Aorta (tissue), 5 donors: Measurements from ENCODE around the gene GANAB. TPM values are rescaled to one million over a fixed set of nuclear protein-coding genes. Genes with fewer than 3 reads are reported as not detected.

Experiments used
- ATAC-seq: fragments of 200-7000 bp; cut with Tn5 transposase; one replicate; pipeline ENCODE4 v1.9.1; 2022; ENCODE audit warnings: moderate library complexity; ENCODE audit not compliant: low FRiP score
- DNase-seq, 2 donors: peaks; one replicate each; pipeline ENCODE4 v3.0.0-alpha.2; 2020
- H3K27ac ChIP-seq, 2 donors: one replicate each; pipeline ENCODE4 v1.5.1; 2013; ENCODE audit warnings: low read length in 2 of 2, mild to moderate bottlenecking in 2 of 2, moderate library complexity in 2 of 2, control low read depth in 1 of 2, inconsistent platforms in 1 of 2, low read depth in 1 of 2
- H3K27me3 ChIP-seq, 2 donors: one replicate each; pipeline ENCODE4 v1.6.1; 2013; ENCODE audit warnings: control low read depth in 1 of 2, low read length in 1 of 2, mild to moderate bottlenecking in 1 of 2, moderate library complexity in 1 of 2; ENCODE audit not compliant: insufficient read depth in 2 of 2, control insufficient read depth in 1 of 2
- H3K36me3 ChIP-seq, 2 donors: one replicate each; pipeline ENCODE4 v1.6.1; 2013; ENCODE audit warnings: control low read depth in 1 of 2, low read length in 1 of 2, mild to moderate bottlenecking in 1 of 2; ENCODE audit not compliant: insufficient read depth in 2 of 2, control insufficient read depth in 1 of 2
- H3K4me1 ChIP-seq, 2 donors: one replicate each; pipeline ENCODE4 v1.6.1; 2013; ENCODE audit warnings: low read length in 2 of 2, control low read depth in 1 of 2, mild to moderate bottlenecking in 1 of 2, moderate library complexity in 1 of 2; ENCODE audit not compliant: insufficient read depth in 2 of 2, control insufficient read depth in 1 of 2
- H3K4me3 ChIP-seq, 2 donors: one replicate each; pipeline ENCODE4 v1.5.1; 2013; ENCODE audit warnings: low read length in 2 of 2, control low read depth in 1 of 2, mild to moderate bottlenecking in 1 of 2
- H3K9me3 ChIP-seq: one replicate; pipeline ENCODE4 v1.6.1; 2013; ENCODE audit warnings: mild to moderate bottlenecking, low read length; ENCODE audit not compliant: control insufficient read depth
- WGBS, 2 donors: extraction: QIAGEN DNeasy Blood & Tissue Kit; methylation state at CpG; one replicate each; pipeline ENCODE4 v1.1.7; 2013; 5-methylcytosine and 5-hydroxymethylcytosine counted together
- intact Hi-C, 2 donors: fragments of 100-400 bp; cut with DNase I; formaldehyde crosslinking; loops; one replicate each; pipeline versions ENCODE4 v1.14.2 to v1.15.0; 2022
- polyA plus RNA-seq, 2 donors: library from polyadenylated mRNA; stranded (reverse); fragments of 200-250 nt; gene quantifications; one replicate each; pipeline ENCODE4 v1.2.3, GENCODE V29; 2013
- total RNA-seq, 2 donors: library from RNA; stranded (reverse); fragmentation: NEBNext Ultra II Directional; extraction: Animal tissue kit (Norgen Biotek cat#: 25700); gene quantifications; one replicate each; pipeline ENCODE4 v1.2.1, GENCODE V29; 2021
- donor health status: healthy with polysubstance abuse.
- donor health status: Bipolar disorder and iron deficiency.
- donor health status: DM: no; HTN: no; CAD: no.
- donor health status: DM: no; HTN: no; CAD: no.
- donor health status: DM: yes; HTN: yes; CAD: no.

The GANAB gene
- total and polyA plus RNA-seq, 4 donors, result 41.2 to 206 (median 156) TPM

DNA sequence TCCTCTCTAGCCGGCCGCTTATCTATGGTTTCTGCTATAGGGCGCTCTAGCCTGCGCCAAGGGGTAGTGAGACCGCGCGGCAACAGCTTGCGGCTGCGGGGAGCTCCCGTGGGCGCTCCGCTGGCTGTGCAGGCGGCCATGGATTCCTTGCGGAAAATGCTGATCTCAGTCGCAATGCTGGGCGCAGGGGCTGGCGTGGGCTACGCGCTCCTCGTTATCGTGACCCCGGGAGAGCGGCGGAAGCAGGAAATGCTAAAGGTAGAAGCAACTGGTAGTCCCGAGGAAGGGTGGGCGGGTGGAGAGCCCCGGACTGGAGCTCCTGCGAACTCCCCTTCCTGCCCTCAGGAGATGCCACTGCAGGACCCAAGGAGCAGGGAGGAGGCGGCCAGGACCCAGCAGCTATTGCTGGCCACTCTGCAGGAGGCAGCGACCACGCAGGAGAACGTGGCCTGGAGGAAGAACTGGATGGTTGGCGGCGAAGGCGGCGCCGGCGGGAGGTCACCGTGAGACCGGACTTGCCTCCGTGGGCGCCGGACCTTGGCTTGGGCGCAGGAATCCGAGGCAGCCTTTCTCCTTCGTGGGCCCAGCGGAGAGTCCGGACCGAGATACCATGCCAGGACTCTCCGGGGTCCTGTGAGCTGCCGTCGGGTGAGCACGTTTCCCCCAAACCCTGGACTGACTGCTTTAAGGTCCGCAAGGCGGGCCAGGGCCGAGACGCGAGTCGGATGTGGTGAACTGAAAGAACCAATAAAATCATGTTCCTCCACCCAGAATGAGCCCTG lies 25.4 kb upstream of the GANAB start, which contains the start of the genes LBHD1 and UQCC3:
Gene LBHD1 (minus strand): TSS at position 660 of the 782 bp plus-strand sequence. CDS start 2,236 bp downstream, outside the sequence.
Gene UQCC3 (plus strand): TSS at position 66 of the 782 bp plus-strand sequence. CDS start 73 bp downstream, at position 139.
- peaks cover 0 to under 1% of the 10 kb centered on the region in 2 donors for H3K4me1 ChIP-seq
- peaks cover 0 to 3% of the 10 kb centered on the region in 2 donors for H3K36me3 ChIP-seq
- H3K27ac ChIP-seq, result peak within 1 kb of the TSS; percentile 1 to 63
- WGBS, 2 donors, result 0 to 1% methylated on average over 59 of the region's 59 CpGs
- peak; percentile 82 to 89 for DNase-seq
- no peaks in the 10 kb centered on the region for H3K27me3 ChIP-seq
- peak within 1 kb of the TSS; percentile 61 to 84 for H3K4me3 ChIP-seq
- ATAC-seq, result peak; percentile 92
- intact Hi-C loops, result loop anchor here in 1 of 2 donors (5.0 kb wide), 1 partner anchor 36 kb away; the partner anchor contains the start of genes BSCL2 and GNG3
- no peaks in the 10 kb centered on the region for H3K9me3 ChIP-seq

GRCh38 chr11:62671236-62671607 lies 24.8 kb upstream of the GANAB start:
- H3K4me1 ChIP-seq, result peaks cover 2 to 6% of the 10 kb centered on the region in 2 donors
- 0% methylated on average over 17 of the region's 17 CpGs for WGBS, 2 donors
- intact Hi-C loops, result loop anchor here in 1 of 2 donors (5.0 kb wide), 1 partner anchor 36 kb away; the partner anchor contains the start of genes BSCL2 and GNG3

DNA sequence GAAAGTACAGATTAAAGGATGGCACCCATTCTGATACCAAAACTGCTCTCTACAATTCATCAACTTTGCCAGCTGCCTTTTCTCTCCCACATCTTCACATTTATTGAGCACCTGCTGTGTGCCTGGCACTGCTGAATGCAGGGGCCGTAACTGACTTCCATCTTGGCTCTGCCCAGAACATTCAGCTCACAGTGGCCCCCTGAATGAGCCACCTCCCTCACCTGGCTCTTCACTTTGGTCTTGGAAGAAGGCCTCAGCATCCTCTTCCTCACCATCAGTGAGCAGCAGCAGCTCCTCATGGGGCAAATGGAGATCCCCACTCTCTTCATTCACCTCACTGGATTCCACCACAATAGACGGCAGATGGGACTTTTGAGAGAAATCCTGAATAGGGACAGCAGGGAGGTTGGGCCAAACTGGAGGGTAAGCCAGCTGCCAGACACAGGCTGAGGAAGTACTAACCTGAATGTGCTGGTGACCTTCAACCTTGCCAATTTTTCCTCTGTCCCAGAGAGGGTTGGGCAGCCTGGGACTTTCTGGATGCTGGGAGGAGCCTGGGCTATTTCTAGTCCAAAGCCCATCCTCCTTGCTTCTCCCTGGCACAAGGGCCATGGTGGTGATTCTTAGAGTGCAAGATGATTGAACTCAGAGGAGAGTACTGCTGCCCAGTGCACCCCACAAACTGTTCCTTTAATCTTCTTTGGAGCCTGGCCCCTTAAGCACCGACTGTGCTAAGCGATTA lies 23.2 kb upstream of the GANAB start:
- Histone ChIP-seq H3K4me1 (peaks cover 2 to 8% of the 10 kb centered on the region in 2 donors), H3K9me3 (no peaks in the 10 kb centered on the region), H3K27ac (no peak overlapping the region), H3K36me3 (no peaks in the 10 kb centered on the region), H3K4me3 (no peak overlapping the region), H3K27me3 (no peaks in the 10 kb centered on the region)
- DNase-seq (no peak), ATAC-seq (no peak)
- WGBS, 2 donors, result 78 to 80% methylated on average over 4 of the region's 4 CpGs
- intact Hi-C loops, result loop anchor here in 1 of 2 donors (5.0 kb wide), 2 partner anchors 38 to 67 kb away; partner anchors contain the start of genes BSCL2, GNG3 and MTA2

More at GRCh38 chr11:62671236-62671607, 24.8 kb upstream of the GANAB start:
- no peaks in the 10 kb centered on the region for H3K9me3 ChIP-seq
- peak overlapping the region; percentile 61 to 84 for H3K4me3 ChIP-seq
- ATAC-seq, result peak; percentile 45
- H3K36me3 ChIP-seq, result no peaks in the 10 kb centered on the region
- H3K27me3 ChIP-seq, result no peaks in the 10 kb centered on the region
- H3K27ac ChIP-seq, result peak overlapping the region in 1 of 2 donors; percentile 28
- no peak for DNase-seq

GRCh38 chr11:62667460-62667859 lies 21.0 kb upstream of the GANAB start:
- intact Hi-C loops, result loop anchor here in 1 of 2 donors (5.0 kb wide), 1 partner anchor 65 kb away; the partner anchor contains the start of gene MTA2
- ATAC-seq (no peak), DNase-seq (no peak)
- Histone ChIP-seq H3K9me3 (no peaks in the 10 kb centered on the region), H3K4me3 (no peak overlapping the region), H3K27ac (no peak overlapping the region), H3K36me3 (peaks cover 0 to 1% of the 10 kb centered on the region in 2 donors), H3K4me1 (peaks cover 2 to 8% of the 10 kb centered on the region in 2 donors), H3K27me3 (no peaks in the 10 kb centered on the region)
- 75 to 82% methylated on average over 2 of the region's 2 CpGs for WGBS, 2 donors

GRCh38 chr11:62666259-62666926 lies 20.0 kb upstream of the GANAB start:
- DNase-seq (no peak), ATAC-seq (no peak)
- Histone ChIP-seq H3K27ac (peak overlapping the region in 1 of 2 donors; percentile 73), H3K27me3 (no peaks in the 10 kb centered on the region), H3K4me1 (peaks cover 2 to 8% of the 10 kb centered on the region in 2 donors), H3K9me3 (no peaks in the 10 kb centered on the region), H3K4me3 (peak overlapping the region; percentile 56 to 62), H3K36me3 (peaks cover 0 to 1% of the 10 kb centered on the region in 2 donors)
- WGBS, 2 donors, result 42 to 44% methylated on average over 16 of the region's 16 CpGs
- intact Hi-C loops, result loop anchor here in 1 of 2 donors (5.0 kb wide), 1 partner anchor 64 kb away; the partner anchor contains the start of gene MTA2

DNA sequence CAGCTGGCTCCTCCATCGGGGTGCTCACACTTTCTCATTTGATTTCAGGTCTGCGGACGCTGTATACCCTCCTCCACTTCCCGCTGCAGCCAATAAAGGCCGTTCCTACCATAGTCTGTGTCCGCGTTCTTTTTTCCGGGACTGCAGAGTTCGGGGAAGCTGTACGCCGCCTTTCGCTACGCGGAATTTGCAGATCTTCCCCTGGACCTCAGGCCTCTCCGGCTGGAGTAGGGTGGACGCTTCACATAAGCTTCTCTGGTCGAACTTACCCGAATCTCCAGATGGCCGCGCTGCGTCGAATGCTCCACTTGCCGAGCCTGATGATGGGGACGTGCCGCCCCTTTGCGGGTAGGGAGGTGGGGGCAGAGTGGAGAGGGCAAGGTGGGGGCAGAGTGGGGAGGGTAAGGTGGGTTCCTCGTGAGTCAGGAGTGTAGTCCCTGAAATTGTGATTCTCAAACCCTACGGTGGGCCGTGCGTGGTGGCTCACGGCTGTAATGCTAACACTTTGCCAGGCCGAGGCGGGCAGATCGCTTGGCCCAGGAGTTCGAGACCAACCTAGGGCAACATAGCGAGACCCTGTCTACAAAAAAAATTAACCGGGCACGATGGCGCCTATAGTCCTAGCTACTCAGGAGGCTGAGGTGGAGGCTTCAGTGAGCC lies 19.3 kb upstream of the GANAB start:
- Histone ChIP-seq H3K4me3 (peak overlapping the region; percentile 56 to 62), H3K27ac (peak overlapping the region; percentile 4 to 73), H3K9me3 (no peaks in the 10 kb centered on the region), H3K27me3 (no peaks in the 10 kb centered on the region), H3K4me1 (peaks cover 2 to 8% of the 10 kb centered on the region in 2 donors), H3K36me3 (peaks cover 0 to 1% of the 10 kb centered on the region in 2 donors)
- peak; percentile 72 to 84 for DNase-seq
- intact Hi-C loops, result loop anchor here in 1 of 2 donors (5.0 kb wide), 1 partner anchor 63 kb away; the partner anchor contains the start of gene MTA2
- ATAC-seq, result peak; percentile 68
- 1 to 2% methylated on average over 39 of the region's 39 CpGs for WGBS, 2 donors

- Histone ChIP-seq H3K27ac (peak within 1 kb of the TSS; percentile 4 to 87), H3K4me3 (peak within 1 kb of the TSS; percentile 56 to 62), H3K9me3 (no peaks in the 10 kb centered on the region), H3K27me3 (no peaks in the 10 kb centered on the region), H3K36me3 (peaks cover 0 to 1% of the 10 kb centered on the region in 2 donors), H3K4me1 (peaks cover 2 to 8% of the 10 kb centered on the region in 2 donors)
- ATAC-seq, result peak; percentile 97
- WGBS, 2 donors, result 0 to 1% methylated on average over 42 to 47 of the region's 47 CpGs
- intact Hi-C loops, result loop anchor here in 1 of 2 donors (5.0 kb wide), 1 partner anchor 63 kb away; the partner anchor contains the start of gene MTA2
- peak; percentile 97 for DNase-seq
These were observed 18.7 kb upstream of the GANAB start, which contains the start of the genes C11orf98 and CSKMT for GRCh38 chr11:62665075-62665598. Gene C11orf98 (minus strand): TSS chr11:62665210. CDS start chr11:62665169, 41 bp downstream. Gene CSKMT (plus strand): TSS chr11:62665312. CDS start chr11:62665880, 568 bp downstream.
